Peyer's patch (tissue), 4 donors: ENCODE results near the gene ZNF157. TPM values are rescaled to one million over a fixed set of nuclear protein-coding genes. Genes with fewer than 3 reads are reported as not detected.

Experiments used
- DNase-seq, 3 donors: peaks; one replicate each; pipeline ENCODE4 v3.0.0-alpha.2; 2017 to 2019
- H3K27ac ChIP-seq, 4 donors: fragments of 200-600 bp; sonication (generic); one replicate each; pipeline ENCODE4 v1.5.1; 2016 to 2019
- H3K27me3 ChIP-seq, 2 donors: fragments of 200-600 bp; sonication (generic); one replicate each; pipeline ENCODE4 v1.5.1; 2019
- H3K36me3 ChIP-seq, 3 donors: fragments of 200-600 bp; sonication (generic); one replicate each; pipeline ENCODE4 v1.5.1; 2016 to 2019
- H3K4me1 ChIP-seq, 4 donors: fragments of 200-600 bp; sonication (generic); one replicate each; pipeline ENCODE4 v1.5.1; 2016 to 2019
- H3K4me3 ChIP-seq, 4 donors: fragments of 200-600 bp; sonication (generic); 1 replicate in 3 of 4; 2 replicates in 1 of 4; pipeline ENCODE4 v1.5.1; 2016 to 2019; ENCODE audit warnings: mild to moderate bottlenecking in 1 of 4
- H3K9me3 ChIP-seq, 4 donors: fragments of 200-600 bp; sonication (generic); one replicate each; pipeline ENCODE4 v1.5.1; 2016 to 2019; ENCODE audit warnings: mild to moderate bottlenecking in 1 of 4
- POLR2A ChIP-seq, 2 donors: fragments of 450-650 bp; IDR thresholded peaks; one replicate each; pipeline ENCODE4 v1.5.1; 2017; ENCODE audit warnings: antibody characterized with exemption in 2 of 2, mild to moderate bottlenecking in 2 of 2, moderate library complexity in 2 of 2
- small RNA-seq, 2 donors: library from RNA; depleted of rRNA; stranded (forward); fragments of <200 nt; gene quantifications; one replicate each; pipeline ENCODE3, GENCODE V24; 2016
- total RNA-seq, 4 donors: library from RNA; depleted of rRNA; stranded (reverse); fragments of >200 nt; gene quantifications; one replicate each; pipeline ENCODE4 v1.1.0, GENCODE V29; 2016
- TF ChIP-seq, protein P1 (sequence below), 6 experiments: fragments of 450-650 bp in 4 of 6; fragments of 200-600 bp in 2 of 6; sonication (generic) in 1 of 6; IDR thresholded peaks; one replicate each; pipeline ENCODE4 v1.5.1; 2017 to 2019; ENCODE audit warnings: antibody characterized with exemption in 6 of 6, mild to moderate bottlenecking in 3 of 6, moderate library complexity in 1 of 6

The ZNF157 gene
- total RNA-seq, 4 donors from 2014 or later: not detected

DNA sequence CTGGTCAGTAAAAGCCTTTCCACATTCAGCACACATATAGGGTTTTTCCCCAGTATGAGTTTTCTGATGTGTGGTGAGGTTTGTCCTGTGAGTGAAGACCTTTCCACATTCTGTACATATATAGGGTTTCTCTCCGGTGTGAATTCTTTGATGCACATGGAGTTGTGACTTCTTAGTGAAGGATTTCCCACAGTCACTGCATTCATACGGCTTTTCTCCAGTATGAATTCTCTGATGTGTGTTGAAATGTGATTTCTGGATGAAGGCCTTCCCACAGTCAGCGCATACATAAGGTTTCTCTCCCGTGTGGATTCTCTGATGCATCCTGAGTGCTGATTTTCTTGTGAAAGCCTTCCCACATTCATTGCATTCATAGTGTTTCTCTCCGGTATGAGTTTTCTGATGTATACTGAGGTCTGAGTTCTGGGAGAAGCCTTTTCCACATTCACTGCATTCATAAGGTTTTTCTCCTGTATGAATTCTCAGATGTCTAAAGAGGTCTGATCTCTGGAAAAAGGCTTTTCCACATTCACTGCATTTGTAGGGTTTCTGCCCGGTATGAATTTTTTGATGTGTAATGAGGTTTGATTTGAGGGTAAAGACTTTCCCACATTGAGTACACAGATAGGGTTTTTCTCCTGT is 77.9 kb downstream of the ZNF157 start:
- TF ChIP-seq, protein P1, sequence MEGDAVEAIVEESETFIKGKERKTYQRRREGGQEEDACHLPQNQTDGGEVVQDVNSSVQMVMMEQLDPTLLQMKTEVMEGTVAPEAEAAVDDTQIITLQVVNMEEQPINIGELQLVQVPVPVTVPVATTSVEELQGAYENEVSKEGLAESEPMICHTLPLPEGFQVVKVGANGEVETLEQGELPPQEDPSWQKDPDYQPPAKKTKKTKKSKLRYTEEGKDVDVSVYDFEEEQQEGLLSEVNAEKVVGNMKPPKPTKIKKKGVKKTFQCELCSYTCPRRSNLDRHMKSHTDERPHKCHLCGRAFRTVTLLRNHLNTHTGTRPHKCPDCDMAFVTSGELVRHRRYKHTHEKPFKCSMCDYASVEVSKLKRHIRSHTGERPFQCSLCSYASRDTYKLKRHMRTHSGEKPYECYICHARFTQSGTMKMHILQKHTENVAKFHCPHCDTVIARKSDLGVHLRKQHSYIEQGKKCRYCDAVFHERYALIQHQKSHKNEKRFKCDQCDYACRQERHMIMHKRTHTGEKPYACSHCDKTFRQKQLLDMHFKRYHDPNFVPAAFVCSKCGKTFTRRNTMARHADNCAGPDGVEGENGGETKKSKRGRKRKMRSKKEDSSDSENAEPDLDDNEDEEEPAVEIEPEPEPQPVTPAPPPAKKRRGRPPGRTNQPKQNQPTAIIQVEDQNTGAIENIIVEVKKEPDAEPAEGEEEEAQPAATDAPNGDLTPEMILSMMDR (IDR thresholded peaks at IDR 0.05): no peak
- no peak for TF ChIP-seq POLR2A (IDR thresholded peaks at IDR 0.05)
- H3K4me3 ChIP-seq: no peak overlapping the region
- H3K27ac ChIP-seq: no peak overlapping the region
- DNase-seq: no peak
- H3K9me3 ChIP-seq: peaks cover 0 to 11% (median 0%) of the 10 kb centered on the region in 4 donors
- no peaks in the 10 kb centered on the region for H3K27me3 ChIP-seq
- H3K36me3 ChIP-seq: peaks cover 0 to 52% (median 4%) of the 10 kb centered on the region in 3 donors
- no peaks in the 10 kb centered on the region for H3K4me1 ChIP-seq

DNA sequence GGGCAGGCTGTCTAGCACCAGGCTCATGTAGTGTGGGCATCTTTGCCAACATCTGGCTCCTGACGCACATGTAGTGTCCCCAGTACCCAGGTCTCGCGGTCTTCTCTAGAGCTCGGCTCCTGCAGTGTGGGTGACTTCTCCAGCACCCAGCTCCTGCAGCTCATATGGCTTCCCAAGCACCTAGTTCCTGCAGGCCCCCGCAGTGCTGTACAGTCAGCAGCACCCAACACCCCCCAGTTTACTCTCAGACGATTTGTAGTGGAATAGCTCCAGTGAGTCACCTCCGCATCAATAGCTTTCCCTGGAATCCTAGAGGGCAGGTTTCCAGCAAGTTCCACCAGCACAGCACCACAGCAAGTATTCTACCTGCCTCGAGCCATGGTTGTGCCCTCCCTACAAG is 81.7 kb downstream of the ZNF157 start:
- Histone ChIP-seq H3K36me3 (peaks cover 0 to 61% (median 4%) of the 10 kb centered on the region in 3 donors), H3K27ac (no peak overlapping the region), H3K4me3 (no peak overlapping the region), H3K4me1 (no peaks in the 10 kb centered on the region), H3K9me3 (peaks cover 0 to 11% (median 0%) of the 10 kb centered on the region in 4 donors), H3K27me3 (no peaks in the 10 kb centered on the region)
- DNase-seq: no peak
- TF ChIP-seq, protein P1 (IDR thresholded peaks at IDR 0.05): no peak
- no peak for TF ChIP-seq POLR2A (IDR thresholded peaks at IDR 0.05)

DNA sequence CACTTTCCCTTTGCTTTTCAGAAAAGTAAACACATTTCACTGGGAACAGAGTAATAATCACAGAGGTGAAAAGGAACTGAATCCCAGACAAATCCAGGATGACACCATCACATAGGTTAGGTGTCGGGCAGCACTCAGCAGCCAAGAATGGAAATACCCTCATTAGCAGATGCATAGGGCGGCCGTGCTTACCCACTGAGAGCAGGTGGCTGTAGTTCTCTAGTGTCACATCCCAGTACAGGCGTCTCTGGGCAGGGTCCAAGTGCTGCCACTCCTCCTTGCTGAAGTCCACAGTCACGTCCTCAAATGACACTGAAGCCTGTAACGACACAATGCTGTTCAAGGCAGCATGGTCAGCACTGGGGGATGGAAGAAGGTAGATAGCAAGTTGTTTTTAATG is 85.7 kb downstream of the ZNF157 start:
- peaks cover 0 to 29% (median 0%) of the 10 kb centered on the region in 3 donors for H3K36me3 ChIP-seq
- TF ChIP-seq, protein P1 (IDR thresholded peaks at IDR 0.05): no peak
- TF ChIP-seq POLR2A (IDR thresholded peaks at IDR 0.05): no peak

DNA sequence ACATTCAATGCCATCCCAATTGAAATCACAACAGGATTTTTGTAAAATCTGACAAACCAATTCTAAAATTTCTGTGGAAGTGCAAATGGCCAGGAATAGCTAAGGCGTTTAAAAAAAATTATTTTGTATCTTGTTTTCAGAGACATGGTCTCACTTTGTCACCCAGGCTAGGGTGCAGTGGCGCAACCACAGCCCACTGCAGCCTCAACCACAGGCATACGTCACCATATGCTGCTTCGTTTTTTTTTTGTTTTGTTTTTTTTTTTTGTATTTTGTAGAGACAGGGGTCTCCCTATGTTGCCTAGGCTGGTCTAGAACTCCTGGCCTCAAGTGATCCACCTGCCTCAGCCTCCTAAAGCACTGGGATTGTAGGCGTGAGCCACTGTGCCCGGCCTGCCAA is 88.2 kb downstream of the ZNF157 start:
- DNase-seq: no peak
- H3K4me1 ChIP-seq: no peaks in the 10 kb centered on the region
- no peak overlapping the region for H3K4me3 ChIP-seq
- no peak overlapping the region for H3K27ac ChIP-seq
- H3K36me3 ChIP-seq: peaks cover 0 to 6% (median 0%) of the 10 kb centered on the region in 3 donors
- H3K9me3 ChIP-seq: no peaks in the 10 kb centered on the region
- TF ChIP-seq POLR2A (IDR thresholded peaks at IDR 0.05): no peak
- TF ChIP-seq, protein P1 (IDR thresholded peaks at IDR 0.05): no peak
- no peaks in the 10 kb centered on the region for H3K27me3 ChIP-seq

More for the DNA sequence above, 85.7 kb downstream of the ZNF157 start:
- no peak overlapping the region for H3K27ac ChIP-seq
- H3K9me3 ChIP-seq: no peaks in the 10 kb centered on the region
- no peak overlapping the region for H3K4me3 ChIP-seq
- DNase-seq: no peak
- H3K4me1 ChIP-seq: no peaks in the 10 kb centered on the region
- no peaks in the 10 kb centered on the region for H3K27me3 ChIP-seq

DNA sequence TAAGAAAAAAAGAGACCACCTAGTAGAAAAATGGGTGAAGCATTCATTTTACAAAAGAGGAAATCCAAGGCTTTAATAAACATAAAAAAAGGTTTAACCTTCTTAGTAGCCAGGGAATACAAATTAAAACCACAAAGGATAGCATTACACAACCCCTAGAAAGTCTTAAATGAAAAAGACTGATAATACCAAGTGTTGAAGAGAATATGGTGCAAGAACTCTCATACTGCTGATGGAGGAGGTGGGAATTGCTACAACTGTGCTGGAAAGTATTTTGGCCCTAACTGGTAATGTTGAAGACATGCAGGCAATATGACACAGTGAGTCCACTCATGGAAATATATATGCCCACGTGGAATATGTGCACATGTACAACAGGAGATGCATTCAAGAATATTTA is 90.2 kb downstream of the ZNF157 start:
- no peak for DNase-seq
- no peaks in the 10 kb centered on the region for H3K4me1 ChIP-seq

More for the DNA sequence above, 90.2 kb downstream of the ZNF157 start:
- no peak overlapping the region for H3K4me3 ChIP-seq
- no peaks in the 10 kb centered on the region for H3K36me3 ChIP-seq
- no peaks in the 10 kb centered on the region for H3K27me3 ChIP-seq
- H3K9me3 ChIP-seq: no peaks in the 10 kb centered on the region
- TF ChIP-seq, protein P1 (IDR thresholded peaks at IDR 0.05): no peak
- no peak for TF ChIP-seq POLR2A (IDR thresholded peaks at IDR 0.05)
- no peak overlapping the region for H3K27ac ChIP-seq

Small RNA genes within 50 kb of the gene (small RNA-seq; reads per million reads assigned to genes)
- gene SNORA11C: 0 reads per million in 2 donors

Other genes with a start within 250 kb of the ZNF157 start
- gene NDUFB11, start 225.9 kb upstream of the ZNF157 start, total RNA-seq: 10 to 100 TPM; 42.6 to 60.2 (median 53.5) TPM
- gene RBM10, start 225.4 kb upstream of the ZNF157 start, total RNA-seq: 10 to 100 TPM; 24.9 to 47.0 (median 35.3) TPM
- gene UBA1, start 176.7 kb upstream of the ZNF157 start, total RNA-seq: 100 to 1,000 TPM; 114 to 203 (median 146) TPM
- gene CDK16, start 151.9 kb upstream of the ZNF157 start, total RNA-seq: 100 to 1,000 TPM; 118 to 188 (median 154) TPM
- gene USP11, start 137.6 kb upstream of the ZNF157 start, total RNA-seq: 10 to 100 TPM; 19.8 to 66.8 (median 27.3) TPM
- gene ZNF41, start 112.6 kb downstream of the ZNF157 start, total RNA-seq: 10 to 100 TPM; 10.3 to 21.2 (median 16.1) TPM
- gene ARAF, start 190.6 kb downstream of the ZNF157 start, total RNA-seq: 10 to 100 TPM; 55.7 to 78.4 (median 72.5) TPM
- gene TIMP1, start 211.9 kb downstream of the ZNF157 start, total RNA-seq: 10 to 100 TPM; 22.5 to 80.0 (median 39.7) TPM
- gene SYN1, start 249.3 kb downstream of the ZNF157 start, total RNA-seq: under 1 TPM in 1 of 4 donors, not detected in 3; 0.67 TPM